HG03025 (cell line): ENCODE results near the gene HENMT1.
"Not testable (repeated sequence)": the region's sequence is repeated elsewhere in the genome, so short reads cannot be mapped to it uniquely, and the experiment has no call there.

ENCODE experiments used
- ATAC-seq: cut with Tn5 transposase; IDR thresholded peaks from one replicate; pipeline ENCODE4 v1.9.1; 2021; ENCODE audit warnings: mild to moderate bottlenecking, moderate library complexity; ENCODE audit not compliant: unreplicated experiment, low FRiP score

The HENMT1 gene

DNA sequence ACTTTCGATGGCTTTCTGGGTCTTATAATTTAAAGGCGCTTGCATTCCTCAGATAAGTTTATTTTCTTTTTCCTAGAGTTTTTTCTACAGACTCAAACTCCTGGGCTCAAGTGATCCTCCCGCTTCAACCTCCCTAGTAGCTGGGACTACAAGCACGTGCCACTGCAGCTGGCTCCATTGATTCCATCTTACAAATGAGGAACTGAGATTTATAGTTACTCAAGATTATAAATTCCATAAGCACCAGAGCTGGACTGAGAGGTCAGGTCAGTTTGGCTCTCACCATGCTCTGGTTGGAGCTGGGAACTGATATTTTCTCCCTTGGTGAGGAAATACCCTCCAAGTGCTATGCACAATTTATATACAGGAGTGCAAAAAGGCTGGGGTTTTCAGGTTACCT lies 17.8 kb upstream of the HENMT1 start:
- no peak for ATAC-seq

DNA sequence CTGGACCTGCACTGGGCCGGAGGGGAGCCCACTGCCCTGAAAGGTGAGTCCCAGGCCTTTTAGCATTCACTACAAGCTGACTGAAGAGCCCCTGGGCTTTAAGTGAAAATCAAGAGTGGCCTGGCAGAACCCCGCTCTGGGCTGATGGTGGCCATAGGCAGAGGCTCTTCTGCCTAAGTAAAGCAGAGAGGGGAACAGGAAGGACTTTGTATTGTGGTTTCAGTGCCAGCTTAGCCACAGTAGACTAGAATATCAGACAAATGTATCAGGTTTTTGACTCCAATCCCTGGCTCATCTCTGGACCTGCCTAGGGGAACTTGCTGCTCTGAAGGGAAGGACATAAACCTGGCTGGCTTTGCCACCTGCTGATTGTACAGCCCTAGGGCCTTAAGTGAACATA lies 10.2 kb upstream of the HENMT1 start:
- no peak for ATAC-seq

DNA sequence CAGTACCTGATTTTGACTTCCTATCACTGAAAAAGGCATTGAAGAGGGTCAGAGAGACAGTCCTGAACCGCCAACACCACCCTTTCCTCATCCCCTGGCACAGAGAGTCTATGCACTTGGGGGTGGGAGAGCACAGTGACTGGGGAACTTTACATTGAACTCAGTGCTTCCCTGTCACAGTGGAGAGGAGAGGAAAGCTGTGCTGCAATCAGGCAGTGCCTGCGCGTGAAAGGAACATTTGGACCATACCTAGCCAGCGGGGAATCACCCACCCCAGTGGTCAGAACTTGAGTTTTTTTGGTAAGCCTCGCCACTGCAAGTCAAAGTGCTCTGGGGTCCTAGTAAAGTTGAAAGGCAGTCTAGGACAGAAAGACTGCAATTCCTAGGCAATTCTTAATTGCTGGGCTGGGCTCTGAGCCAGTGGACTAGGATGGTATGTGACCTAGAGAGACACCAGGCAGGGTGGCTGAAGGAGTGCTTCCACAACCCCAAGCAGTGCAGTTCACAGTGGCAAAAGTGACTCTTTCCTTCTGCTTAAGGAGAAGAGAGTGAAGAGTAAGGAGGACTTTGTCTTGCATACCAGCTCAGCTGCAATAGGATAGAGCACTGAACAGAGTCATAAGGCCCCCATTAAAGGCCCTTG lies 9.4 kb upstream of the HENMT1 start:
- no peak for ATAC-seq

DNA sequence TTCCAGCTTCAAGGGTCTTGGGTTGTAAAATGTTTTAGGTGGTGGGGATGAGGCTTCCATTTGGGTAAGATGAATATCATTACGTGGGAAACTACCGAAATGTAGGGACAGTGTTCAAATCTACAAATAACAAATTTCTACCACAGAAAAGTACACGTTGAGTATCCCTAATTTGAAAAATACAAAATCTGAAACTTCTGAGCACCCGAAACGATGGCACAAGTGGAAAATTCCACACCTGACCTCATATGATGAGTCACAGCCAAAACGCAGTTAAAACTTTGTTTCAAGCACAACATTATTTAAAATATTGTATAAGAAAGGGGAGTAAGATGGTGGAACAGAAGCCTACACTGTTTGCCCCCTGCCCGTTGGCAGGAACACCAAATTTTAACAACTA lies 8.8 kb upstream of the HENMT1 start:
- no peak for ATAC-seq

DNA sequence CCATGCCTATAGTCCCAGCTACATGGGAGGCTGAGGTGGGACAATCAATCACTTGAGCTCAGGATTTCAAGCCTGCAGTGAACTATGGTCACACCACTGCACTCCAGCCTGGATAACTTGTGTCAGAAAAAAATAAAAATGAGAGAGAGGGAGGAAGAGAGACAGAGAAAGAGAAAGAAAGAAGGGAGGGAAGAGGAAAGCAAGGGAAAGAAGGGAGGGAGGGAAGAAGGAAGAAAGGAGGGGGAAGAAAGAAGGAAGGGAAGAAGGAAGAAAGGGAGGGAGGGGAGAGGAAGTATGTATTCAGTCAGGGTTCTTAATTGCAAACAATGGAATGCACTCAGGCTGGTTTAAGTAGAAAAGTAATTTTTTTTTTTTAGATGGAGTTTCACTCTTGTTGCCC lies 7.9 kb upstream of the HENMT1 start:
- no peak for ATAC-seq

DNA sequence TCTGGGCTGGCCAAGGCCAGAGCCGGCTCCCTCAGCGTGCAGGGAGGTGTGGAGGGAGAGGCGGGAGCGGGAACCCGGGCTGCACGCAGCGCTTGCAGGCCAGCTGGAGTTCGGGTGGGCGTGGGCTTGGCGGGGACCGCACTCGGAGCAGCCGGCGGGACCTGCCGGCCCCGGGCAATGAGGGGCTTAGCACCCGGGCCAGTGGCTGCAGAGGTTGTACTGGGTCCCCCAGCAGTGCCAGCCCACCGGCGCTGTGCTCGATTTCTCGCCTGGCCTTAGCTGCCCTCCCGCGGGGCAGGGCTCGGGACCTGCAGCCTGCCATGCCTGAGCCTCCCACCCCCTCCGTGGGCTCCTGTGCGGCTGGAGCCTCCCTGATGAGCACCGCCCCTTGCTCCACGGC lies 6.5 kb upstream of the HENMT1 start:
- ATAC-seq = not testable (repeated sequence)

DNA sequence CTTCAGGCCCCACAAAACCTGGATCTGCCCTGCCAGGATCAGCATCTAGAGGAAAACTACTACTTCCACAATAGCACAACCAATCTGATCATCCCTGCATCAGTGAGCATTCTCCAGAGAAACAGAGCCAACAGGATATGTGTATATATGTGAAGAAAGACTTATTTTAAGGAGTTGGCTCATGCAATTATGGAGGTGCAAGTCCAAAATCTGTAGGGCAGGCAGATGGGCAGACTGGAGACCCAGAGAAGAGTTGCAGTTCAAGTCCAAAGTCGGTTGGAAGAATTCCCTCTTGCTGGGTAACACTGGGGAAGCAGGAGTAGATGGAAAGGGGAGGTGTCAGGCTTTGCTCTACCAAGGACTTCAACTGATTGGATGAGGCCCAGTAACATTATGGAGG lies 4.9 kb upstream of the HENMT1 start:
- ATAC-seq = no peak

DNA sequence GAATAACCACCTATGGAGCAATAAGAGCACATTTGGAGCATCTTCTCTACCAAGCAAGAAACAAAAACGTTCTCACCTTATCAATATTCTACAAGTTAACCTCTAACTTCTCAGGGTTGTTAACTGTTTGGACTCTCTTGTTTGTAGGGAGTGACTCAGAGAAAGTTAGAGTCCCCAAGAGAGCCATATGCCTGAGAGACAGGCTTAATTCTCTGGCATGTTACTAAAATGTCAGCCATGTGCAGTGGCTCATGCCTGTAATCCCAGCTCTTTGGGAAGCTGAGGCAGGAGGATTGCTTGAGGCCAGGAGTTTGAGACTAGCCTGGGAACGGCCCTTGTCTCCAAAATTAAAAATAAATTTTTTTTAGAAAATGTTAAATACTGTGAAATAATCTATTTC lies 4.2 kb upstream of the HENMT1 start:
- ATAC-seq = no peak

DNA sequence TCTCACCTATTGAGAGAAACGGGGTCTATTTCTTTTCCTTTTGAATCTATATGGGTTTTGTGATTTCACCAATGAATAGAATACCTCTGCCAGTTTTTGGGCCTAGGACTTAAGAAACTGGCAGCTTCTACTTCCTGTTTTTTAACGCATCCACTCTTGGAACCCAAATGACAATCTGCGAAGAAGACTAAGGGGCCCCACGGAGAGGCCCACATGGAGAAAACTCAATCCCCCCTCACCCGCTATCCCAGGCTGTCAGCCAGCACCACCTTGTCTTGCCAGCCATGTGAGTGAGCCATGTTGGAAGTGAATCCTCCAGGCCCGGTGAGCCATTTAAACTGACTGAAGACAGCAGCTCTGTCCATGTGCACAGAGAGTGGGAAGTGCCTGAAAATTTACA lies 3.6 kb upstream of the HENMT1 start:
- no peak for ATAC-seq

DNA sequence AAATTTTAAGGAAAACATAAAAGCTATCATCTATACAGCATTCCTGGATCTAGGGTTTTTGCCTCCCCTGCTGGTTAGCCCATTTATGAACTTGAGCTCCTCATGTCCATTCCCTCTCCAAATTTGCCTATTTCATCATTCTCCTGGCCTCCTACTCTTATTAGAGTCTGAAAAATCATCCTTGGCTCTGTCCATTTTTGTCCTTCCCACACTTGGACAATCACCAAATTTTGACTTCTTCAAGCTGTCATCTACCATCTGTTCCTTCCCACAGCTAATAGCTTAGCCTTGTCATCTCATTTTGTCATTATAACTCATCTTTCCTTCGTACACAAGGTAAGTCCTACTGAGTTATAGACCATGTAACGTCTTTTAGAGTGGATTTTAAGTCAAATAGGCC lies 2.2 kb upstream of the HENMT1 start:
- ATAC-seq = no peak

DNA sequence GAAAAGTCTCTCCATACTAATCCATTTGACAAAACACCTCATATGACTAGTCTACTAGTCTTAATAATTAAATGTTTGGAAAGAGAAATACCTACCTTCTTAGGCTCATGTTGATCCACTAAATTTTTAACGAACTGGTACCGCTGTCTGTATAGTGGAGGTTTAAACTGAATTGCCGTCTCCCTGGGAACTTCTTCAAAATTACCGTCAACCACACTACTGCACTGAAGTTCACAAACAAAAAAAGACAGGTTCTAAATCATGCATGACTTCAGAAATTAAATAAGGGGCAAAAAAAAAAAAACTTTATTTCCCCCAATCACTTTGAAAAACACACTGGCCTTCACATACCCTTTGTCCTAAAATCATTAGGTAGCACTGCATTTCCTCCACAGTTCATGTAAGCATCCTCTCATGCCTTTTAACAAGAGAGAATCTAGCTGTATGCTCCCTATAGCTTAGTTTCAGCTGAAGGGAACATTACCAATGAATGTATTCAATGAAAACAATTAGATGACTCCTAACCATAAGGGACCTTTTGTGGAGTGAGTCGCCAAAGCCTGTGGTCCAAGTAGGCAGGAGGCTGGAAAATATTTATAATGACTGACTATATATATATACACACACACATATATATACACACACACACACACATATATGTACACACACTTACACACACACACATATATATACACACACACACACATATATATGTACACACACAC lies 3.4 kb downstream of the HENMT1 start:
- no peak for ATAC-seq

DNA sequence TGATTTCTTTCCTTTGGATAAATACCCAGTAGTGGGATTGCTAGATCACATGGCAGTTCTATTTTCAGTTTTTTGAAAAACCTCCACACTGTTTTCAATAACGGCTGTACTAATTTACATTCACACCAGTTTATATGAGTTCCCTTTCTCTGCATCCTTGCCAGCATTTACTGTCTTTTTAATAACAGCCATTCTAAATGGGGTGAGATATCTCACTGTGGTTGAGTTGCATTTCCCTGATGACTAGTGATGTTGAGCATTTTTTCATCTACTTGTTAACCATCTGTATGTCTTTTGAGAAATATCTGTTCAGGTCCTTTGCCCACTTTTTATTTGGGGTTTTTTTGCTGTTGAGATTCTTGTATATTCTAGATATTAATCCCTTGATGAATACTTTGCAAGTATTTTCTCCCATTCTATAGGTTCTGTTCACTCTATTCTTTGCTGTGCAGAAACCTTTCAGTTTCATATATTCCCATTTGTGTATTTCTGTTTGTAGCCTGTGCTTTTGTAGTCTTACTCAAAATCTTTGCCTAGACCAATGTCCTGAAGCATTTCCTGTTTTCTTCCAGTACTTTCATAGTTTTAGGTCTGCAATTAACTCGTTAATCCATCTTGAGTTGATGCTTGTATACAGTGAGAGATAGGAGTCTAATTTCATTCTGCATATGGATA lies 7.3 kb downstream of the HENMT1 start:
- no peak for ATAC-seq

DNA sequence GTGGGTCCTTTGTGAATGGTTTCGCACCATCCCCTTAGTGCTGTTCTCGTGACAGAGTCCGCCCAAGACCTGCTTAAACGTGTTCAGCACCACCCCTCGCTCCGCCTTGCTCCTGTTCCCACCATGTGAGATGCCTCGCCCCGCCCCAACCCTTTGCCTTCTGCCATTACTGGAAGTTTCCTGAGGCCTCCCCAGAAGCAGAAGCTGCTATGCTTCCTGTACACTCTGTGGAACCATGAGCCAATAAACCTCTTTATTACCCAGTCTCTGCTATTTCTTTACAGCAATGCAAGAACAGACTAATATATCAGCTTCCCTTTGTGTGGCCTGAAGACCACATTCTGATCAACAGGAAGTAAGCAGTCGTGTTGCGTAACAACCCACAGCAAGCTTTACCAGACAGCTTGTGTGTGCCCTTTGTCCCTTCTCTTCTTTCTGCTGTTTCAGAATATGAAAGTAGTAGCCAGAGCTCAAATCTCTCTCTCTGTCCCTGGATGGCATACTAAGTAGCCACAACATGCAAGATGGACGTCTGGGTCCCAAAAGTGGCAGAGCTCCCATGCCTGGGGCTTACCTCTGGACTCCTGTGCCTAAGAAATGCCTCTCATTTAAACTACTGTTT lies 14.1 kb downstream of the HENMT1 start:
- no peak for ATAC-seq

DNA sequence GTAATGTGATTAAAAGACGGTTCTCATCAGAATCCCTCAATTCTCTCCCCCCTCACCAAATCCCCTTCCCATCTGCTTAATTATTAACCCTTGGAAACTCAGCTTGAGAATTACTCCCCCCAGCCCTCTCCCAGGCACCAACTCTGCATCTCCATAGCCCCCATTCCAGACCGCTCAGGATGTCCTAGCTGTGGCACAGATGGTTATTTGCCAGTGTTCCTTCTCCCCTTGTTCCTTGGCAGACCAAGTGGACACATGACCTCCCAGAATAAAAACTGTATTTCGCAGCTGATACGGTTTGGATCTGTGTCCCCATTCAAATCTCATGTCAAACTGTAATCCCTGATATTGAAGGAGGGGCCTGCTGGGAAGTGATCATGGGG lies 14.6 kb downstream of the HENMT1 start:
- no peak for ATAC-seq

DNA sequence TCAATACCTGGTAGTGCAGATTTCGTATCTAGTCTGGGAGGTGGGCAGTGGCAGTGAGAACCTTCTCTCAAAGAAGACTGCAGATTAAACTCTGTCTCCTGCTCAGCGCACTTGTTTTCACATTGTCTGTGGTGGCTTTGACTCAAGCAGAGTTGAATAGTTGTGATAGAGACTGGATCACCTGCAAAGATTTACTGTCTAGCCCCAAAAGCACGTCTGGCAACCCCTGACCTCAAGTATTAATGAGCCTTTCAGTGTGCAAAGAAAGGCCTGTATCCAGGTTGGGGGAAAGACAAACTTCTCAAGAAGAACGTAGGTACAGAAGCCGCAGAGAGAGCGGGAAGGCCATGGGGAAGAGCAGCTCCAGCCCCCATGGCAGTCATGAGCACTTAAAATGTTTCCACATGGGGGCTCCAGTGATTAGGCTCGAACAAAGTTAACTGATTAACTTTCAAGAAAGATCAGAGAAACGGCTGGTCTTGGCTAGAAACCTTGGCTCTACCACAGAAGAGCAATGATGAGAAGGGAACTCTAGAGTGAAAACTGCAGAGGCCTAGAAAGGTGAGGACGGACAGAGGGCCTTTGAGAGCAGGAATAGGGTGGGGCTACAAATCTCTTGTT lies 15.2 kb downstream of the HENMT1 start:
- ATAC-seq = no peak

DNA sequence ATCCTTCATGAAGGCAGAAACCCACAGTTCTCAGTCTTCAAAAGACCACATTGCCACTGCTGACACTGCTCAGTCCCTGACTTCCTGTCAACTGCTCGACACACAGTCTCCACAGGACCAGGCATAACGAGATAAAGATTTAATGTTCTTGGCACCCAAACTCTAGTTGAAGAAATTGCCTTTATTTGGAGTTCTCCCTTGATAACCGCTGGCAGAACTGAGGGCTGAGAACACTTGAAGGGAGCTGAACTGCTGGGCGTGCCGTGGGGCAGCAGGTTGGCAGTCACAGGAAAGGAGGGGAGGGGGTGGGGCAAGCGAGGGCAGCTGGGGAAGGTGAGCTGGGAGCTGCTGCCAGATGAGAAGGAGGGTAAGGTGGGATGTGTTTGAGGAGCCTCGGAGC lies 15.9 kb downstream of the HENMT1 start:
- no peak for ATAC-seq

DNA sequence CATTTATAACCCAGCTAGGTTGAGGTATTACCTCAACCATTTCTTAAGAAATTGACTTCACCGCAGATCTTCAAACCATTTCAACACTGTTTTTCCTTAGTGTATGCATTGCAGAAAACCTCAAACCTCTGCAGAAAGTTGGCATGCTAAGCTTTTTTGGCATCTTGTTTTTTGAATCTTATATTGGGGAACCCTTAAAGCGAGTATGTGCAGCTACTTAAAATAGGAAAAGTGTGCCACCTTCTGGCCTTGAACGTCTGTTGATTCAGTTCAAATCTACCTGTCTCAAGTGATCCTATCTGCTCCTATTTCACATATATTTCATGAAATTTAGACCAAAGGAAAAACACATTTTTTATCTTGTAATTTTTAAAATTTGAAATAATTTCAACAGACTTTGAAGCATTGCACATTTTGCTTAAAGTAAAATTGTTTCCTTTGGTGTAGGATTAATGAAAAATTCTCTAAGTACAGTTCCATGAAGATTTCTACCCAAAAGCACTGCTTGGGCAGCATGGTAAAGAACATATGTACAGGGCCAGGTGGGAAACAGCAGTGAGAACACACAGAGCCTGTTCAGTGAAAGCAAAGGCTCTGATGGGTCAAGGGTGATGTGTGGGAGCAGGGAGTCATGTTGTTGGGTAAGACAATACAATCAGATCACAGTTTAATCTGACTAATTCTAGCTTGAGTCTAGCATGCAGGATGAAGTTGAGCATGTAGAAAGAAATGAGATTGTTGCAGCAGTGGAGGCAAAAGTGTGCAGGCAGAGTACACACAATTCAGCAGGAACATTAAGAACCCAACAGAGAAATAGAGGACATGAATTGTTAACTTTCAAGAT lies 17.2 kb downstream of the HENMT1 start:
- ATAC-seq = no peak

DNA sequence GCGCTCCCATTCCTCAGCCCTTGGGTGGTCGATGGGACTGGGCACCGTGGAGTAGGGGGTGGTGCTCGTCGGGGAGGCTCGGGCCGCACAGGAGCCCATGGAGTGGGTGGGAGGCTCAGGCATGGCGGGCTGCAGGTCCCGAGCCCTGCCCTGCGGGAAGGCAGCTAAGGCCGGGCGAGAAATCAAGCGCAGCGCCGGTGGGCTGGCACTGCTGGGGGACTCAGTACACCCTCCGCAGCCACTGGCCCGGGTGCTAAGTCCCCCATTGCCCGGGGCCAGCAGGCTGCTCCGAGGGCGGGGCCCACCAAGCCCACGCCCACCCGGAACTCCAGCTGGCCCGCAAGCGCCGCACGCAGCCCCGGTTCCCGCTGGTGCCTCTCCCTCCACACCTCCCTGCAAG lies 20.0 kb downstream of the HENMT1 start:
- ATAC-seq = not testable (repeated sequence)

DNA sequence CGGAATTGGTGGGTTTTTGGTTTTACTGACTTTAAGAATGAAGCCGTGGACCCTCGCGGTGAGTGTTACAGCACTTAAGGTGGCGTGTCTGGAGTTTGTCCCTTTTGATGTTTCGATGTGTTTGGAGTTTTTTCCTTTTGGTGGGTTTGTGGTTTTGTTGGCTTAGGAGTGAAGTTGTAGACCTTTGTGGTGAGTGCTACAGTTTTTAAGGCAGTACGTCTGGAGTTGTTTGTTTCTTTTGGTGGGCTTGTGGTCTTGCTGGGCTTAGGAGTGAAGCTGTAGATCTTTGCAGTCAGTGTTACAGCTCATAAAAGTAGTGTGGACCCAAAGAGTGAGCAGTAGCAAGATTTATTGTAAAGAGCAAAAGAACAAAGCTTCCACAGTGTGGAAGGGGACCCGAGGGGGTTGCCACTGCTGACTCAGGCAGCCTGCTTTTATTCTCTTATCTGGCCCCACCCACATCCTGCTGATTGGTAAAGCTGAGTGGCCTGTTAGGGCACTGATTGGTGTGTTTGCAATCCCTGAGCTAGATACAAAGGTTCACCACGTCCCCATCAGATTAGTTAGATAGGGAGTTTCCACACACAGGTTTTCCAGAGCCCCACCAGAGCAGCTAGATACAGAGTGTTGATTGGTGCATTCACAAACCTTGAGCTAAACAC lies 20.9 kb downstream of the HENMT1 start:
- no peak for ATAC-seq

DNA sequence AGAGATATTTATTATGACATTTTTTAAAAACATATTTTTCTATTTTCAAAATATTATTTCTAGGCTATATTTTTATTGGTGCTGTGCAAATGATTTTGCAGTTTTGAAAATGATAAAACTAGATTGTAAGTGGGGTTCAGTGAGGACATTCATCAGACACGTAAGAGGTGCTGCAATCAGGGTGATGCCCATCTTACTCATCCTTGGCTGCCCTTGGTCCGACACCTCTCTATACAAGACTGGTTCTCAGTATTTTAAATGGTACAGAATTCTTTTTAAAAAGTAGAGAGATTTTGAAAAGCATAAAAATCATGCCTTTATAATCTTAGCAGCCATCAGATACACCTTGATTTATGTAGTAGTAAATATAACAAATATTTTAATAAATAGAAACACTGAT lies 24.0 kb downstream of the HENMT1 start:
- ATAC-seq = no peak
